Measurements from ENCODE around the gene BTNL8.

Gene BTNL8

DNA sequence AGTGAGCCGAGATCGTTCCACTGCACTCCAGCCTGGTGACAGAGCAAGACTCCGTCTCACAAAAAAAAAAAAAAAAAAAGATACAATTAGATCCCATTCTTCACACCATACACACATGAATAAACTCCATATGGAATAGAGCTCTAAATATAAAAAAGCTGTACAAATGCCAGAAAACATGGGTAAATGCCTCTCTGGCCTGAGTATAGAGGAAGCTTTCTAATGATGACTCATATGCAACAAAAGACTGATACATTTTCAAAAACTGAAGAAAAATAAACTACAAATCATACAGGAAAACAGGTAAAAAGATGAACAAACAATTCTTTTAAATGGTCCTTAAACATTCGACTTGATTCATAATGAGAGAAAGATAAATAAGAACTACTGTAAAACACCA lies 46.5 kb upstream of the BTNL8 start:
- TF ChIP-seq EGR1 (IDR thresholded peaks at IDR 0.05) (no peak), CEBPB (IDR thresholded peaks at IDR 0.05) (no peak), TAF1 (IDR thresholded peaks at IDR 0.05; ENCODE audit: low read depth) (no peak), CREB1 (IDR thresholded peaks at IDR 0.05; ENCODE audit: low read depth) (no peak), NFIC (IDR thresholded peaks at IDR 0.05) (no peak), TCF12 (IDR thresholded peaks at IDR 0.05; ENCODE audit: low read depth) (no peak), TEAD4 (IDR thresholded peaks at IDR 0.05) (no peak), ZBTB7A (IDR thresholded peaks at IDR 0.05; ENCODE audit: low read depth) (no peak), YY1 (IDR thresholded peaks at IDR 0.05; ENCODE audit: low read depth) (no peak)
- TF ChIP-seq, protein P1, sequence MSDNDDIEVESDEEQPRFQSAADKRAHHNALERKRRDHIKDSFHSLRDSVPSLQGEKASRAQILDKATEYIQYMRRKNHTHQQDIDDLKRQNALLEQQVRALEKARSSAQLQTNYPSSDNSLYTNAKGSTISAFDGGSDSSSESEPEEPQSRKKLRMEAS (IDR thresholded peaks at IDR 0.05) = no peak
- TF ChIP-seq, protein P2, sequence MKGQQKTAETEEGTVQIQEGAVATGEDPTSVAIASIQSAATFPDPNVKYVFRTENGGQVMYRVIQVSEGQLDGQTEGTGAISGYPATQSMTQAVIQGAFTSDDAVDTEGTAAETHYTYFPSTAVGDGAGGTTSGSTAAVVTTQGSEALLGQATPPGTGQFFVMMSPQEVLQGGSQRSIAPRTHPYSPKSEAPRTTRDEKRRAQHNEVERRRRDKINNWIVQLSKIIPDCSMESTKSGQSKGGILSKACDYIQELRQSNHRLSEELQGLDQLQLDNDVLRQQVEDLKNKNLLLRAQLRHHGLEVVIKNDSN (IDR thresholded peaks at IDR 0.05) = no peak
- TF ChIP-seq, protein P3, sequence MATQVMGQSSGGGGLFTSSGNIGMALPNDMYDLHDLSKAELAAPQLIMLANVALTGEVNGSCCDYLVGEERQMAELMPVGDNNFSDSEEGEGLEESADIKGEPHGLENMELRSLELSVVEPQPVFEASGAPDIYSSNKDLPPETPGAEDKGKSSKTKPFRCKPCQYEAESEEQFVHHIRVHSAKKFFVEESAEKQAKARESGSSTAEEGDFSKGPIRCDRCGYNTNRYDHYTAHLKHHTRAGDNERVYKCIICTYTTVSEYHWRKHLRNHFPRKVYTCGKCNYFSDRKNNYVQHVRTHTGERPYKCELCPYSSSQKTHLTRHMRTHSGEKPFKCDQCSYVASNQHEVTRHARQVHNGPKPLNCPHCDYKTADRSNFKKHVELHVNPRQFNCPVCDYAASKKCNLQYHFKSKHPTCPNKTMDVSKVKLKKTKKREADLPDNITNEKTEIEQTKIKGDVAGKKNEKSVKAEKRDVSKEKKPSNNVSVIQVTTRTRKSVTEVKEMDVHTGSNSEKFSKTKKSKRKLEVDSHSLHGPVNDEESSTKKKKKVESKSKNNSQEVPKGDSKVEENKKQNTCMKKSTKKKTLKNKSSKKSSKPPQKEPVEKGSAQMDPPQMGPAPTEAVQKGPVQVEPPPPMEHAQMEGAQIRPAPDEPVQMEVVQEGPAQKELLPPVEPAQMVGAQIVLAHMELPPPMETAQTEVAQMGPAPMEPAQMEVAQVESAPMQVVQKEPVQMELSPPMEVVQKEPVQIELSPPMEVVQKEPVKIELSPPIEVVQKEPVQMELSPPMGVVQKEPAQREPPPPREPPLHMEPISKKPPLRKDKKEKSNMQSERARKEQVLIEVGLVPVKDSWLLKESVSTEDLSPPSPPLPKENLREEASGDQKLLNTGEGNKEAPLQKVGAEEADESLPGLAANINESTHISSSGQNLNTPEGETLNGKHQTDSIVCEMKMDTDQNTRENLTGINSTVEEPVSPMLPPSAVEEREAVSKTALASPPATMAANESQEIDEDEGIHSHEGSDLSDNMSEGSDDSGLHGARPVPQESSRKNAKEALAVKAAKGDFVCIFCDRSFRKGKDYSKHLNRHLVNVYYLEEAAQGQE (IDR thresholded peaks at IDR 0.05; ENCODE audit: low read depth) = no peak

DNA sequence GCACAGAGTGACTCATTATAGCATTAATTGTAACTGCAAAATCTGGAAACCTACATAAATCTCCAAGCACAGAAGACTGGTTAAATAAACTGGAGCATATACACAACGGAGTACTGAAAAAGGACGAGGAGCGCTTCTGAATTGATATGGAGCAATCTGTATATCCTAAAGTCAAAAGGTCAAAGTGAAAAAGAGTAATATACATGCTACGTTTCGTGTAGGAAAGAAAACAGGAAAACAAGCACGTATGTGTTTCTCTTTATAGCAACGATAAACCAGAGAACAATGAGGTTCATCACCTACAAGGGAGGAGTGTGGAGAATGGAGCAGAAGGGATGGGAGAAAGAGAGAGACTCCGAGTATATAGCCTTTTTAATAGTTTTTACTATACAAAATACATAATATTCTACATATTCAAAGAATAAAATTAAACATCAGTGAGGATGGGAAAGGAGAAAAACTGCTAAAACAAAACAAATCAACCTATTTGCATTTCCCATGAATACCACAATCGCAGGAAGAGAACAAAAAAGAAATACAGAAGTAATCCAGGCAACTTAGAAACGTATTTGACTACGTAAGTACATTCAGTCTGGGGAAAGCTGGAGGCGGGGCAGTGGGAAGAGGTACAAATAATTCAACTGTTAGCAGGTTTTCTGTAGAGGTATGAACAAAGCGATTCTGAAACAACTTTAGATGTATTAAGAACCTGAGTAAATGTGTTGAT lies 45.7 kb upstream of the BTNL8 start:
- no peak for TF ChIP-seq CEBPB (IDR thresholded peaks at IDR 0.05)
- no peak for TF ChIP-seq YY1 (IDR thresholded peaks at IDR 0.05; ENCODE audit: low read depth)
- TF ChIP-seq FOXM1 (IDR thresholded peaks at IDR 0.05; ENCODE audit: borderline replicate concordance, low read depth) = no peak
- TF ChIP-seq, protein P2 (IDR thresholded peaks at IDR 0.05) = no peak
- no peak for TF ChIP-seq CREB1 (IDR thresholded peaks at IDR 0.05; ENCODE audit: low read depth)
- no peak for TF ChIP-seq NFIC (IDR thresholded peaks at IDR 0.05)
- TF ChIP-seq, protein P3 (IDR thresholded peaks at IDR 0.05; ENCODE audit: low read depth) = no peak
- no peak for TF ChIP-seq ZBTB7A (IDR thresholded peaks at IDR 0.05; ENCODE audit: low read depth)
- TF ChIP-seq, protein P1 (IDR thresholded peaks at IDR 0.05) = no peak
- TF ChIP-seq EP300 (IDR thresholded peaks at IDR 0.05; ENCODE audit: borderline replicate concordance) = no peak
- no peak for TF ChIP-seq TAF1 (IDR thresholded peaks at IDR 0.05; ENCODE audit: low read depth)
- no peak for TF ChIP-seq TEAD4 (IDR thresholded peaks at IDR 0.05)
- no peak for TF ChIP-seq EGR1 (IDR thresholded peaks at IDR 0.05)
- TF ChIP-seq TCF12 (IDR thresholded peaks at IDR 0.05; ENCODE audit: low read depth) = no peak
- no peak for TF ChIP-seq RAD21 (IDR thresholded peaks at IDR 0.05; ENCODE audit: low read depth)

DNA sequence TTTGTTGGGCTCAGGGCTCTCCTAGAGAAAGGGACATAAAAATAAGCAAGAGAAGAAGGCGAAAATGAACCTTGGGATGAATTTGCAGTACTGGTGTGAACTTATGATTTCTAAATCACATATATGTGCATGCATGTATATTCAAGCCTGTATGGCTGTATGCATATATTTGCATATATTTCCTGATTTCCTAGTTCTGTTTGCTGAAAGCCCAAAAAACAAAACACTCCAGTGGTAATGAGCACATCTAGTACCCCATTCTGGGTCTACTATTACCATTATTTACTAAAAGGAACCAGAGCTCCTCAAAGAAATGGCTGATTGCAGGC lies 45.1 kb upstream of the BTNL8 start:
- TF ChIP-seq, protein P3 (IDR thresholded peaks at IDR 0.05; ENCODE audit: low read depth) = no peak
- TF ChIP-seq NFIC (IDR thresholded peaks at IDR 0.05) (no peak), ZBTB7A (IDR thresholded peaks at IDR 0.05; ENCODE audit: low read depth) (no peak), TEAD4 (IDR thresholded peaks at IDR 0.05) (no peak), CEBPB (IDR thresholded peaks at IDR 0.05) (no peak), EP300 (IDR thresholded peaks at IDR 0.05; ENCODE audit: borderline replicate concordance) (no peak), TAF1 (IDR thresholded peaks at IDR 0.05; ENCODE audit: low read depth) (no peak), RAD21 (IDR thresholded peaks at IDR 0.05; ENCODE audit: low read depth) (no peak), TCF12 (IDR thresholded peaks at IDR 0.05; ENCODE audit: low read depth) (no peak), YY1 (IDR thresholded peaks at IDR 0.05; ENCODE audit: low read depth) (no peak), EGR1 (IDR thresholded peaks at IDR 0.05) (no peak), FOXM1 (IDR thresholded peaks at IDR 0.05; ENCODE audit: borderline replicate concordance, low read depth) (no peak), CREB1 (IDR thresholded peaks at IDR 0.05; ENCODE audit: low read depth) (no peak)
- TF ChIP-seq, protein P2 (IDR thresholded peaks at IDR 0.05) = no peak
- TF ChIP-seq, protein P1 (IDR thresholded peaks at IDR 0.05) = no peak

All from Ishikawa (cell line).